Femur (tissue), 1 donor: ENCODE measurements around the gene RETREG1.
"Not testable (repeated sequence)": the region's sequence is repeated elsewhere in the genome, so short reads cannot be mapped to it uniquely, and the experiment has no call there.

Experiments used
- DNase-seq: peaks from one replicate; pipeline ENCODE4 v3.0.0-alpha.2; 2017

The RETREG1 gene

DNA sequence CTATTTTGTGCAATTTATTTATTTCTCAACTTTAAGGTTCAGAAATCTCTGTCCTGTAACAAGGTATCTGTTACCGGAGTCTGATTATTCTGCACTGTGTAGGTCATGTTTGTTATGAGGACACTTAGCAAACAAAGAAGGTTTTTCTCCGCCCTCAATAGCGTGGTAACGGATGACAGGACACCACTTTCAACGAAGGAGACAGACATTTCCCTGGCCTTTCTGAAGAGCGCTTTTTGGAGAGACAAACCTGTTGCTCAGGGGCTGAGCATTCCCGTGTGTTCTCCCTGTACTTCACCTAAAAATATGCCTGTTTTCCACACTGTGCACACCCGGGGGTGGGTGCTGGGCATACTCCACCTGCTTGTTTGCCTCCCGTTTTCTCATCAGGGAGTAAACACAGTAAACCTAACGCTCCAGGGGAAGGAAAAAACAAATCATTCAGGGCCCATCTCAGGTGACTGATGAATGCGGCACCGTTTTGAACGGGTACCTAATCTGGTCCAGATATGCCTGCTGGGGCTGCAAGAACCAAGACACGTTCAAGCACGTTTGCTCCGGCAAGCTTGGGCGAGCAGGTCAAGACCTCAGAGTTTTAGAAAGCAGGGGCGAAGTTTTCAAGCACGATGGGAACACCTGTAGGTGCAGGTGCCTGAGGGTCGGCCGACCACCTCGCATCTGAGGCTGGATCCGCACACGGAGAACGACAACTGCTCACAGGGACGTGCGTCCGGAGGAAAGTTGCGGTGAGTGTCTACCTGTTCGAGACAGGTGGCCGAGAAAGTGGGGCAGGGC lies 859 bp downstream of the RETREG1 start:
- no peak for DNase-seq

DNA sequence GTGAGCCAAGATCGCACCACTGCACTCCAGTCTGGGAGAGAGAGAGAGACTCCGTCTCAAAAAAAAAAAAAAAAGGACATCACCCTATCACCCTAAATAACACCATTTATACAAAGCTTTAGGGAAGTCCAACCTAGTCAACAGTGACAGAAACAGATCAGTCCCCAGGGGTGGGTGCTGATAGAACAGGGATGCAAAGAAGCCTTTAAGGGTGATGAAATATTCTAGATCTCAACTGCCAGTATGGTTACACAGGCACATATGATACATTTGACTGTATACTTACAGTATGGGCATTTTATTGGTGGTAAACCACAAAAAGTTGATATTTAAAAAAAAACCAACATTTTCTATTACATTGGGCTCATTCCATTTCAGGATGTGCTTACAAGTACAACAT lies 4.8 kb downstream of the RETREG1 start:
- no peak for DNase-seq

DNA sequence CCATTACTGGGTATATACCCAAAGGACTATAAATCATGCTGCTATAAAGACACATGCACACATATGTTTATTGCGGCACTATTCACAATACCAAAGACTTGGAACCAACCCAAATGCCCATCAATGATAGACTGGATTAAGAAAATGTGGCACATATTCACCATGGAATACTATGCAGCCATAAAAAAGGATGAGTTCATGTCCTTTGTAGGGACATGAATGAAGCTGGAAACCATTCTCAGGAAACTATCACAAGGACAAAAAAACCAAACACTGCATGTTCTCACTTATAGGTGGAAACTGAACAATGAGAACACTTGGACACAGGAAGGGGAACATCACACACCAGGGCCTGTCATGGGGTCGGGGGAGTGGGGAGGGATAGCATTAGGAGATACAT lies 5.9 kb downstream of the RETREG1 start:
- not testable (repeated sequence) for DNase-seq

DNA sequence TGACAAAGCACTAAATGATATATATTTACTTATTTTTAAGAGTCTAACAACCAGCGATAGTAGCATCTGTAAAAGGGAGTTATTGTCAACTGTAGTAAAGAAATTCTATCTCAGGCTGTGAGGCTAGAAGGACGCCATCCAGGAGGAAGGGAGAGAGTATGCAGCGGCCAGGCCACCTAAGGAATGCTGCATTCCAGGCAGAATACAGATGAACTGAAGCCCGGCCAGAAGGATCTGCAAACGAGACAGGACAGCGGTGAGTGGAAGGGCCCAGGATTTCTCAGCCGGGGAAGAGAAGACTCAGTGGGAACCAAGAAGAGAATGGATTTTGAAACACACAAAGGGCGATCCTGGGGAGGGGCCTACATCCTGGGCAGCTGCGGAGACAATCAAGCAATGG lies 7.4 kb downstream of the RETREG1 start:
- DNase-seq: no peak

DNA sequence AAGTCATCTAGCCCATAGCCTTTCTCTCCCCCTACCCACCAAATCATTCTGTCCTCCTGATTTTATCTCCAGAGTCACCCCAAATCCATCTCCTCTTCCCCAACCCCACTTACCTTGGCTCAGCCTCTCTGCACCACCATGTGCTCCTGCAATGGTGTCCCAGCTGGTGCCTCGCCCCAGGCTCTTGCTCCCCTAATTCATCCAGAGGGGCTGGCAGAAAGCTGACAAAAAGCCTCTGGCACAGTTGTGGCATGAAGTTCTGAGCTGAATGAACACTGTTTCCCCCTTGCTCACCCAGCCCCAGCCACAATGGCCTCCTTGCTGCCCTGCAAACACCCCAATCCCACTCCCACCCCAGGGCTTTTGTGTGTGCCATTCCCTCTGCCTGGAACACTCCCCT lies 10.2 kb downstream of the RETREG1 start:
- no peak for DNase-seq

DNA sequence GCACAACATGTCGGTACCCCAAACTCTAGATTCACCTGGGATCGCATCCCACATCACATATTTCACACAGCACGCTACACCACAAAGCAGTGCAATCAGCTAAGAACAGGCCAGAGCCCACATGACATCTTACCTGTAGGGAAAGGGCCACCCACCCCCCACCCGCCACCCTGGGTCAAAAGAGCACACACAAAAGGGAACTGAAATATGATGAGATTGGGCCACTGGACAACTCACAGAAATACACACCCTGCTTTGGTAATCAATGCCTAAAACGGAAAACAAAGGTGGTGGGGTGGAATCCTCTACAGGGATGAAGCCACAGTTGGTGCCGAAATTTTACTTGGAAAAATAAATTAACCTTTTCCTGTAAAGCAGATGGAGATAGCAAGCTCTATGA lies 13.1 kb downstream of the RETREG1 start:
- no peak for DNase-seq

DNA sequence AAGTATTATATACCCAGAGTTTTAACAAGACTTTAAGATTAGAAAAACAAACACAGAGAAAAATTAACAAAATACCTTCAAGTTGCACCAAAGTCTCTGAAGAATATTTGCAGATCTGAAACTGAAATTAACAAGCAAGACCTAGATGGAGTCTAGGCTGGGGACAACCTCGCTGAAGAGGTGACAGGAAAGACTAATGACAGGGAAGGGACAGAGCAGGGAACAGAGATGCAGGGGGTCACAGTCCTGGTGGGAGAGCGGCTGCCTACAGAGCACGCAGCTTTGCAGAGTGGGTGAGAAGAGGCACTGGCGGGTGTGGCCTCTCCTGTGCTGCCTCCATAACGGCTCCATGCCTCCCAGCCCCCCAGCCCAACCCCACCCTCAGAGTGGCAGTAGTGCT lies 13.5 kb downstream of the RETREG1 start:
- no peak for DNase-seq

DNA sequence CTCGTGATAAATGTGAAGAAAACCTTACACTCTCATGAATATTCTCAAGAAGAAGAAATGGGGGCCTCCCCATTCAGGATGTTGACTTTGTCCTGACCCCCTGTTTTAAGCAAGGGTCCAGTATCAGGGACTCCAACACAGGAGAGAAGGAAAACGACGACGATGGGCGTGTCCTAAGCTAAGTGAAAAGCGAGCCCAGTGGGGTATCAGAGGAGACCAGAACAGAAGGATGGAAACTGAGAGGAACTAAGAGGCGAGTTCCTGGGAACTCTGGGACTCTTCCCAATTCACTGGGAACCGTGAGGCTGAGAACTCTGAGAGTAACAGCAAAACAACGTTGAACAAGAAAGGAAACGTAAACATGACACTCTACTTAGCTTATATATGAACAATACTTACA lies 14.6 kb downstream of the RETREG1 start:
- no peak for DNase-seq

DNA sequence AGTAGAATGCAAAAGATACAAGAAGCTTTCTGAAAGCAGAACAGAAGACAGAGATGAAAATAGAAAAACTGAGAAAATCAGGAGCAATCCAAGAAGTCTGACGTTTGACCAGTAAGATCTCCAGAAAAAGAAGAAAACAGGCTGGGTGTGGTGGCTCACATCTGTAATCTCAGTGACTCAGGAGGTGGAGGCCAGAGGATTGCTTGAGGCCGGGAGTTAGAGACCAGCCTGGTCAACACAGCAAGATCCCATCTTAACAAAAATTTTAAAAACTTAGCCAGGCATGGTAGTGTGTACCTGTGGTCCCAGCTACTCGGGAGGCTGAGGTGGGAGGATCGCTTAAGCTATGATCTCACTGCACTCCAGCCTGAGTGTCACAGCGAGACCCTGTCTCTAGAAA lies 15.9 kb downstream of the RETREG1 start:
- no peak for DNase-seq

DNA sequence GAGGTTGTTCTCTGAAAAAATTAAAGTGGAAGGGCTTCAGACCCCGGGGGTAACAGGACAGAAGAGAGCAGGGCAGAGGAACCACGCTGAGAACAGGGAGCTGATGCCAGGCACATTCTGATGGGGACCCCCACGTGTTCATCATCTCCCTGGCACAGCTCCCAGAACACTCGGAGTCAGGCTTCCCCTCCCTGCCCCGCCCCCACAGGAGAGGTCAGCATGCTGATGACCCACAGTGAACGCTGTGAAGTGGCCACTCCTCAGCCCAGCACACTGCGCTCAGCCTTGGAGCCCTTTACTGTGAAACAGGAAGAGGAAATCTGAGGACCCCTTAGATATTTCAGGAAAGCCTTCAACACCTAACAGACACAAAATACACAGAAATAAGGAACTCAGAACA lies 16.4 kb downstream of the RETREG1 start:
- peak; percentile 53 for DNase-seq

DNA sequence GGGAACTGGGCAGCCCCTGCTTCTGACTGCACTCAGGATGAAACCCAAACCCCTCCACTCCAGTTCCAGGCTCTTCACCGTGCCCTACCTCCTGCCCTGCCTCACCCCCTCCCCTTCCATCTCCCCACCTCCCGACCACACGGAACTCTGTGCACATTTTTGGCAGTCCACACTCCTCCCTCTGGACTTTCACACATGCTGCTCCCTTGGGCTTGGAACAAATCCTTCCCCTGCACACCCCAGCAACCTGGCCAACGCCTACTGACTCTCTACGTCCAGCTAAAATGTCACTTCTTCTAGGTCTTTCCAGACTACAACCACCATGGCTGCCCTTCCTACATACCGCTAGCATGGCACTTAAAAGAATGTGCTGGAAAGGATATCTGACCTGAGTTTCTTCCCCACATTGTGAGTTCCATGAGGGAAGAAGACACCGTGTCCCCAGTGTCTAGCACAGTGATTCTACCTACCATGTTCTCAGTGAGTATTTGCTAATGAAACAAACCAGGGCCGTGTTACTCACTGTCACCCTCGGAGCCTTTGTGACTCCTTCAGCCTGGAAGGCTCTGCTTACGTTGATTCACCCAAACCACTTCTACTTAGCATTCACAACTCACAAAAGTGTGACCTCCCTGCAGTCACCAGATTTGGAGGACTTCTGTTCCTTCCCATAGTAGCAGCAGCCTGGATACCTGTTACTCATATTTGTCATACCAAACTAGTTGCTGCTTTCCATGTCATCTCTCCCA lies 18.7 kb downstream of the RETREG1 start:
- DNase-seq: no peak

DNA sequence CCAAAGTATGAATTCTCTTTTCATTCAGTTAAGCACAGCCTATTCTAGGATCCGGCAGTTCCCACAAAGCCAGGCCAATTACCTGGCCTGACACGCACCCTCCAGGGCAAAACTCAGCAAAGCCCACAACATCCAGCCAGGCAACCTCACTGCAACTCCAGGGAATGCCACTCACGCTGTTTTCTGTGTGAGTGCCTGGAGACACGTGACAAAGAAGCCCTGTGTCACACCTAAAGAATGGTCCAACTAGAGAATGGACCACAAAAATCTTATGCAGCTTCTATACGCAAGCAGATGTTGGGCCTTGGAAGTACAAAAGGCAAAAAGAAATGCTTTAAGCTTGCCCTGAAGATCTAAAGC lies 20.2 kb downstream of the RETREG1 start:
- DNase-seq: no peak

DNA sequence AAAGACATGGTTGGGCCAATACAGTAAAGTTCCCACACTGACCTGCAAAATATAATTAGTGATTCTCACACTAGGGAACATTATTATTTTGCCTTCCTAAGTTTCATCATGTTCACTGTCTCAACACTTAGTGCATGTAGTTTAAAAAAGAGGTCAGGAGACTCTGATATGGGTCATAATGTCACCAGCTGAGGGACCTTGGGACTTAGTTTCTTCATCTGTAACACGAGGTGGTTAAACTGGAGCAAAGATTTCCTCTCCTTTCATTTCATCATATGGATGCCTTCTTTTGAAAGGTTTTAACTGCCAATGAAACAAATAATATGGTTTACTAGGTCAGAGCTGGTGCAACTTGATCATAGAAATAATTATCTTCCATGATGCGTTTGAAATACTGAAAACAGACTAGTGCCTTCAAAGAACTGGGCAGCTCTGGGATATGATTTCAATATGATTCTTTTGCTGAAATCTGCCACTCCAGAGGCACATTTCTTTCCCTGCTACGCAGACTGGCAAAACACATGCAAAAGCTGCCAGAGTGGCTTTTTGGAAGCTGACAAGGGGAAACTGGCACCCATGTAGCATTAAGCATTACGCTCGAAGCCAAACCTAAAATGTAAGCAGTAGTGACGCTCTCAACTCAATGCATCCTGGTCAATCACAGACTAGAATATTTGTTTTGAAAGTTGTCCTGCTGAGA lies 20.8 kb downstream of the RETREG1 start:
- DNase-seq: no peak

DNA sequence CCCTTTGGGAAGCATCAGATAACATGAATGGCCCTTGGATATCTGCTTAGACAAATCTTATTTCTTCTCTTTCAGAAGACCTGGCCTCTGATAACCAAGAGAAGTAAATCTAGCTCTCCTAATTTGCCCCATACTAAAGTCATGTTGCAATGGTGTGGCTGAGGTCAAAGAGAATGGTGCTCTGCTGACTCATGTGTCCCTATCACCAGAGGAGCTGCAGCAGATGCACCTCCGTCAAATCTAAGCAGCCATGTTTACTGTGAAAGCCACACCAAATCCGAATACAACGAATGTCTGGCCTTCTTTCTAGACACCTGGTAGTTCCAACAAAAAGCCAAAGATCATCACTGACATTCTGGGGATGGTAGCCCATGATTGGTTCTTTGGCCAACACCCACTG lies 23.2 kb downstream of the RETREG1 start:
- DNase-seq: no peak

DNA sequence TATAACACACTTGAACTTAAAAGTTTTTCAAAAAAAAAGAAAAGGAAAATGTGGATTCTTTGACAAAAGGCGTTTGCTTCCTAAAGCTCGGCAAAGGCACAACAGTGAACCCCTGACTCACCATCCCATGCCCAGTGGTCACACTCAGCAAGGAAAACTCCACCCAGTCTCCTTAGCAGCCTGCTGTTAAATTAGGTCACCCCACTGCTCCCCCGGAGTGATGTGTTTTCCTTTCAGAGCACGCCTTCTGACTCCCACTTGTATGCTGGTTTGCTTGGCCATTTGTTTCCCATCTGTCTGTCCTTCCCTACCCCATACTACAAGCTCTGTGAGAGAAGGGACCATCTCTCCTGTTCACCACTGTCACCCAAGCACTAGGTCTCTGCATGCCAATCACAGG lies 23.8 kb downstream of the RETREG1 start:
- no peak for DNase-seq

DNA sequence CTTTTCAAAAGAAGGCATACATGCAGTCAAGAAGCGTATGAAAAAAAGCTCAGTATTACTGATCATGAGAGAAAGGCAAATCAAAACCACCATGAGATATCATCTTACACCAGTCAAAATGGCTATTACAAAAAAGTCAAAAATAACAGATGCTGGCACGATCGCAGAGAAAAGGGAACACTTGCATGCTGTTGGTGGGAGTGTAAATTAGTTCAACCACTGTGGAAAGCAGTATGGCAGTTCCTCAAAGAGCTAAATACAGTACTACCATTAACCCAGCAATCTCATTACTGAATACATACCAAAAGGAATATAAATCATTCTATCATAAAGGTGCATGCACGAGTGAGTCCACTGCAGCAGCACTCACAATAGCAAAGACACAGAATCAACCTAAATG lies 24.5 kb downstream of the RETREG1 start:
- DNase-seq: no peak

DNA sequence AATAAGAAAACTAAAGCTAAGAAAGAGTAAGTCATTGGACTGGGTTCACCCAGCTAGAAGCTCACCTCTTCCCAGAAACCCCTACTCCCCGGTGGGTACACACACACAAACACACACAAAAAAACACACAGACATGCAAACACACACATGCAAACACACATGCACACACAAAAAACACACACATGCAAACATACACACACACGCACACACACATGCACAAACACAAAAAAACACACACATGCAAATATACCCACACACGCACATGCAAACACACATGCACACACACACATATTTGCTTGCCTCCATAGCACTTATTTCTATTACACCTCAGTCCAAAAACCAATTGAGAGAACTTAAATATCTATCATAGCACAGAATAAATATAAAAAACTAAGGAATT lies 26.1 kb downstream of the RETREG1 start:
- DNase-seq: no peak

DNA sequence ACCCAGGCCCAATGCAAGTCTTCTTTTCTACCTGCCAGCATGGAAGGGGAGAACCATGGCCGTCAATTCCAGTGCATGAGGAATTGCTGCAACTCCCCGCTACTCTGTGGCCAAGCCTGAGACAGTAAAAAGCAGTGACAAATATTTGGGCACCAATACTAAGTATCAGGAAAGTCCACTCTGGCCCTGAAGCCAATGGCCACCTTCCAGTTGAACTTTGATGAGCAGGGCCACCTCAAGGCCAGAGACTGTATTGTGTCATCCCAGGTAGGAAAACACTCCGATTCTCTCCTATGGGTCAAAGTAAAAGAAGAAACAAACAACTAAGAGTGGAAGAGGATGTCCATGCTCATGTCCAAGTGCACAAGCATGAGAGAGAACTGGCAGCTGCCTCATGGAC lies 27.1 kb downstream of the RETREG1 start:
- DNase-seq: no peak

DNA sequence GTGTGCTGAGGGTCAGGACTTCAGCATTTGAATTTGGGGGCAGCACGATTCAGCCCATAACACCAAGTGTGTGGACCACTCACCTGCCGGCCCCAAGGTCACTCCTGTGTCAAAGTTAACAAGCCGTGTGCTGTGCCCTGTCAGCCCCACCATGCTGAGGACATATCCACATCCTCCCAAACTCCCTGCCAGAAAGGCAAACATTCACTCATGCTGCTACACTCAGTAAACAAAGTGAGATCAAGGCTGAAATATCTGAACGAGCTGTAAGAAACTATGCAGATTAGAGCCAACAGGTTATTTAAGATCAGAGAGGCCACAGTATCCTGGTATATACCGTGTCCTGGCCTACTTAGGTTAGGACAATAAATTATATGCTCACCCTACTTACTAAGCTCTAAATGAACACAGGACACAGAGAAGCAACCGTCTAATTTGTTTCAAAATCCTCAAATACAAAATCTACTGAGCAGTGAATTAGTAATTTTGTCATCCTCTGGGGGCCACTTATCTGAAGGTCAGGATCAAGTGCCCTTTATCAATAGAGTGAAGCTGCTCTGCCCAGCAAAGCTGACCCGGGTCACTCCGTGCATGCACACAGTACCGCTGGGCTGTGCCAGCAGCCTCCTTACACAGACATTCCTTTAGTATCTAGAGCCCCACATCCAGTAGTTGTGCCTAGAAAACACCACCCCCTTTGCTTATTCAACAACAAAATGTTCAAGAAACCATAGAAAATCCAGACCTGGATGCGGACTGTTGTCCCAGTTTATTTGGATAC lies 28.2 kb downstream of the RETREG1 start:
- no peak for DNase-seq

DNA sequence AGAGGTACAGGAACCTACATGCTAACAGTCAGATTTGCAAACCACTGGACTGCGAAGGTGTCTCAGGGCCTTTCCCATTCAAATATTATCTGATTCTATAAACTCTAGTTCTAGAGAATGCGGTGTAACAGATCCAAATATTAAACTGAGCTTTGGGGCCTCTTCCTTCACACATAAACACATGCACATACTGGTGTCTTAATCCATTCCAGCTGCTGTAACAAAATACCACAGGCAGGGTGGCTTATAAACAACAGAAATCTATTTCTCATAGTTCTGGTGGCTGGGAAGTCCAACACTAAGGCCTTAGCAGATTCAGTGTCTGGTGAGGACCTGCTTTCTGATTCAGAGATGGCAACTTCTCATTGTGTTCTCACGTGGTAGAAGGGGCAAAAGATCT lies 30.2 kb downstream of the RETREG1 start:
- DNase-seq: no peak

DNA sequence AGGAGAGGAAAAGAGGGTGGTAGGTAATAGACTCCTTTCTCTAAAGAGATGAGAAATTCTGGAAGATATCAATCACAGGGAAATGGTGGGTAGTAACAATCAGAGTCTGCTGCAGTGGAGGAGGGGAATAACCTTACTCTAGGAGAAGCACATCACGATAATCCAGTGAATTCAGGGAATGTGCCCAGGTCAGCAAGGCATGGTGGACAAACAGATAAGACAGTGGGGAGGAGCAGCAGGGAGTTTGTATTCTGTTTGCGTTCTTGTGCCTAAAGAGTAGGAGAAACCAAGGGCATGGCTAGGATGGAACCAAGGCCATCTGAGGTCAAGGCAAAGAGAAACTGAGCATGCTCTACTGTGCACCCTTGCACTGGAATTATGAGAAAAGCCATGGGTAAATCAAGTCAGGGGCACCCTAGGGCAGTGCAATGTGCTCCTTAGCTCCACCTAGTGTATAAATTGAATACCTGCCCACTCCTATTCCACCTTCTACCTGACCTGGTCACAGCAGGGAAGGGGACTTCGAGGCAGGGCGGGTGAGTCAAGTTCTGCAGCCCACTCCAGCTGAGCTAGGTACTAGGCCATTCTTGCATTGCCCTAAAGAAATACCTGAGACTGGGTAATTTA lies 31.6 kb downstream of the RETREG1 start:
- DNase-seq: no peak

DNA sequence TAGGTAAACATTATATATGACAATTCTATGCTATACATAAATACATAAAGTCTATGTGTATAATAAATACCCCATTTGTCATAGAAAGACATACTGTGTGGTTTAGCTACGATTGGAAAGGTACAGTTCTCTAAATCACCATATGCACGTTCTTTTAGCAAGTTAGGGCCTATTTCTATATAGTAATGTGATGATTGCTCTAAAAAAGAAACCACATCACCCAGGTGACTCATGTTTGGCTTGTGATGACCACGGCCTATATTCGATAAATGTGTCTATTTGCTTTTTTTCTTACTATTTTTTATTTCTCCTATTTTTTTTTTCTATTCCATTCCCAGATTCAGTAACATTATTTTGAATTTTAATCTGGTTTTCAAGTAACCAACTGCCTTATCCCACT lies 34.7 kb downstream of the RETREG1 start:
- DNase-seq: no peak

DNA sequence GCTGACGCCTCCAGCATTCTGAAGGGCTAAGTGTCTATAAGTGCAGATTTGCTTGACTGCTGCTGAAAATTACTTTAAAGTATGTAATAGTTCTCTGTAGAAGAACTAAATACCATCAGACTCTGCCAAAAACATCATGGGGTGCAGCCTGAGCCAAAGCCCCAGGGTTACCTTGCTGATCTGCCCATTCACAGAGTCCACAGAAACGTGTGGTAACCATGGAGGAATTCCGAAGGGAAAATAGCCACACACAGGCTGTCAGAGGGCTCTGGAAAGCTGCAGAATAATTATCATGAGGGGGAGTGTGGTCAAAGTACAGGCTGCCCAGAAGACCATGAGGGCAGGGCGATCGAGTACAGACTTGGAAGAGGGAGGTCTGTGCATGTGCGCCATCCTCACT lies 36.4 kb downstream of the RETREG1 start:
- DNase-seq: peak; percentile 30
